Hepatocyte (in vitro differentiated cells): Measurements from ENCODE around the gene EDNRA.

Experiments
- EZH2 ChIP-seq: fragments of 200-600 bp; sonication (generic); IDR thresholded peaks from 2 replicates; pipeline ENCODE4 v1.6.1; 2016; ENCODE audit warnings: antibody characterized with exemption, mild to moderate bottlenecking, borderline replicate concordance
- TF ChIP-seq, protein P1 (sequence below): fragments of 200-600 bp; sonication (generic); IDR thresholded peaks from 2 replicates; pipeline ENCODE4 v1.5.1; 2016; ENCODE audit warnings: antibody characterized with exemption, mild to moderate bottlenecking; ENCODE audit not compliant: poor library complexity

DNA sequence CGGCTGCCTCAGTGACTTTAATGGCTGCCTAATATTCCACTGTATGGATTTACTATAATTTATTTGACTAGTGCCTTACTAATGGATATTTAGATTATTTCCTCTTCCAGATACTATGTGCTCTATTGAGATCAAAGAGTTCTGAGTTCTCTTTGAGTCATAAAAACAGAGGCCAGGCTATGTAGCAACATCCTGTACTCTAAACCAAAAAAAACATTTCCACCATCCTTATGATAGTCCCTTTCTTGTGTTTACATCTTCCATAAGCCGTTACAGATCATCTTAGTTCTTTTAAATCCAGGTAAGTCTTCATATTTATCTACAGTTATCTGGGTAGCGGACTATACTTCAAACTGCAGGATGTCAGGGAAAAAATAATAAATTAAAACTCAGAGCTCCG lies 79.7 kb downstream of the EDNRA start:
- TF ChIP-seq, protein P1, sequence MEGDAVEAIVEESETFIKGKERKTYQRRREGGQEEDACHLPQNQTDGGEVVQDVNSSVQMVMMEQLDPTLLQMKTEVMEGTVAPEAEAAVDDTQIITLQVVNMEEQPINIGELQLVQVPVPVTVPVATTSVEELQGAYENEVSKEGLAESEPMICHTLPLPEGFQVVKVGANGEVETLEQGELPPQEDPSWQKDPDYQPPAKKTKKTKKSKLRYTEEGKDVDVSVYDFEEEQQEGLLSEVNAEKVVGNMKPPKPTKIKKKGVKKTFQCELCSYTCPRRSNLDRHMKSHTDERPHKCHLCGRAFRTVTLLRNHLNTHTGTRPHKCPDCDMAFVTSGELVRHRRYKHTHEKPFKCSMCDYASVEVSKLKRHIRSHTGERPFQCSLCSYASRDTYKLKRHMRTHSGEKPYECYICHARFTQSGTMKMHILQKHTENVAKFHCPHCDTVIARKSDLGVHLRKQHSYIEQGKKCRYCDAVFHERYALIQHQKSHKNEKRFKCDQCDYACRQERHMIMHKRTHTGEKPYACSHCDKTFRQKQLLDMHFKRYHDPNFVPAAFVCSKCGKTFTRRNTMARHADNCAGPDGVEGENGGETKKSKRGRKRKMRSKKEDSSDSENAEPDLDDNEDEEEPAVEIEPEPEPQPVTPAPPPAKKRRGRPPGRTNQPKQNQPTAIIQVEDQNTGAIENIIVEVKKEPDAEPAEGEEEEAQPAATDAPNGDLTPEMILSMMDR = no peak
- TF ChIP-seq EZH2 = no peak
